HFF-Myc (cell line): ENCODE data around the gene MBNL2.
A peak's percentile ranks its signal among the peaks of the same experiment; 100 is the strongest.

ENCODE experiments used
- DNase-seq: peaks from one replicate; pipeline ENCODE4 v3.0.0-alpha.2; 2011; ENCODE audit warnings: low read depth; ENCODE audit errors: extremely low read depth
- H3K4me3 ChIP-seq: replicated peaks from 2 replicates; pipeline ENCODE4 v1.5.1; 2011; ENCODE audit warnings: low read depth, mild to moderate bottlenecking, control low read depth, low read length
- TF ChIP-seq, protein P1 (sequence below): IDR thresholded peaks from 2 replicates; pipeline ENCODE4 v1.5.1; 2012; ENCODE audit warnings: mild to moderate bottlenecking, low read depth, low read length, control low read depth; ENCODE audit errors: missing control alignments

Gene MBNL2

DNA sequence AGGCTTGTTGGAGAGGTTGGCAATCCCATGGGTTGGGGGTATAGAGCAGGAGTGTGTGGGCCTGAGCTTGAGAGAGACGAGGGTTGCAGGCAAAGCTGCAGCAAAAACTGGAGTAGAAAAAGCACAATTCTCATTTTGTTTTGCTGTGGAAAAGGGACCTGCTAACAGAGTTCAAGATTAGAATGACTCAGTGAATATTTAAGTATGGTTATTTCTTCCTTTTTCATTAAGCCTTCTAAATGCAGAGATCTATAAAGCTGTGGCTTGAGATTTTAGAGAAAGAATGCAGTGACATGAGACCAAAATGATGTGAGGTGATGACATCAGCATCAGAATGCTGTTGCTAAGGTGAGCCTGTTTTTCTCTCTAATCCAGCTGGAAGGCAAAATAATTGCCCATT is 10.8 kb upstream of the MBNL2 start:
- no peak overlapping the region for H3K4me3 ChIP-seq
- TF ChIP-seq, protein P1, sequence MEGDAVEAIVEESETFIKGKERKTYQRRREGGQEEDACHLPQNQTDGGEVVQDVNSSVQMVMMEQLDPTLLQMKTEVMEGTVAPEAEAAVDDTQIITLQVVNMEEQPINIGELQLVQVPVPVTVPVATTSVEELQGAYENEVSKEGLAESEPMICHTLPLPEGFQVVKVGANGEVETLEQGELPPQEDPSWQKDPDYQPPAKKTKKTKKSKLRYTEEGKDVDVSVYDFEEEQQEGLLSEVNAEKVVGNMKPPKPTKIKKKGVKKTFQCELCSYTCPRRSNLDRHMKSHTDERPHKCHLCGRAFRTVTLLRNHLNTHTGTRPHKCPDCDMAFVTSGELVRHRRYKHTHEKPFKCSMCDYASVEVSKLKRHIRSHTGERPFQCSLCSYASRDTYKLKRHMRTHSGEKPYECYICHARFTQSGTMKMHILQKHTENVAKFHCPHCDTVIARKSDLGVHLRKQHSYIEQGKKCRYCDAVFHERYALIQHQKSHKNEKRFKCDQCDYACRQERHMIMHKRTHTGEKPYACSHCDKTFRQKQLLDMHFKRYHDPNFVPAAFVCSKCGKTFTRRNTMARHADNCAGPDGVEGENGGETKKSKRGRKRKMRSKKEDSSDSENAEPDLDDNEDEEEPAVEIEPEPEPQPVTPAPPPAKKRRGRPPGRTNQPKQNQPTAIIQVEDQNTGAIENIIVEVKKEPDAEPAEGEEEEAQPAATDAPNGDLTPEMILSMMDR: no peak
- DNase-seq: no peak

DNA sequence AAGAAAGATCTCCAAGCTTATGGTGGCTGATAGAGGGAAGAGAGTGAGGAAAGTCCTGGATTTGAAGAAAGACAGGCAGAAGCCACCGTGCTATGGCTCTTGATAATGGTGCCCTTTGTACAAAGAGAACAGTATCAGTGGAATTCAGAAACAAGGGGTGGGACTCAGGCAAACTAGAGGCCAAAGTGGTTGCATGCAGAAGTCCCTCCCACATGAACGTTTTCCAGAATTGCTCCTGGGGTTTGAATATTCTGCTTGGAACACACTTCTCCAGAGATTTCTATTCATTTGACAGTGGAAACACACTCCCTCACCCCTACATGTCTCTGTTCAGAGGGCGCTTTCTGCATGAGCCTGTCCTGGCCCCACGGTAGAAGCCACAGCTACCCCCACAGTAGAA is 10.1 kb upstream of the MBNL2 start:
- no peak for DNase-seq

DNA sequence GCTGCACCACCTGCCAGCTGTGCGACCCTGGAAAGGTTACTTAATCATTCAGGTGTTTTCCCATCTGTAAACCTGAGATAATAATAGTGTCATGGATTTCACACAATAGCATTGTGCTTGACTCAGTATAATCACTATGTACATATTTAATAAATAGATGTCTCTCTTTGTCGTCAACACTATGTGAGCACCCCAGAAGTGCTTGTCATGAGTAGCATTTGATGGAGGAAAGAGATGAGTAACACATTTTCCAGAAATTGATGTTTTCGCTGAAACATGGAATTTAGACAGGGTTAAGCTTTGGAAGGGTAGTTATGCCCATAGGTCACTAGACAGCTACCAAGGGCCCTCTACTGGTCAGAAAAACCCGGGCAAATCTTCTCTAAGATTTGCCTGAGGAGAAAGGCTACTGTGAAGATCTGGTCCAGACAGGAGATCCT is 9.5 kb upstream of the MBNL2 start:
- TF ChIP-seq, protein P1: peak; percentile 72
- no peak overlapping the region for H3K4me3 ChIP-seq
- no peak for DNase-seq

More for the DNA sequence above, 10.1 kb upstream of the MBNL2 start:
- no peak overlapping the region for H3K4me3 ChIP-seq
- TF ChIP-seq, protein P1: no peak

DNA sequence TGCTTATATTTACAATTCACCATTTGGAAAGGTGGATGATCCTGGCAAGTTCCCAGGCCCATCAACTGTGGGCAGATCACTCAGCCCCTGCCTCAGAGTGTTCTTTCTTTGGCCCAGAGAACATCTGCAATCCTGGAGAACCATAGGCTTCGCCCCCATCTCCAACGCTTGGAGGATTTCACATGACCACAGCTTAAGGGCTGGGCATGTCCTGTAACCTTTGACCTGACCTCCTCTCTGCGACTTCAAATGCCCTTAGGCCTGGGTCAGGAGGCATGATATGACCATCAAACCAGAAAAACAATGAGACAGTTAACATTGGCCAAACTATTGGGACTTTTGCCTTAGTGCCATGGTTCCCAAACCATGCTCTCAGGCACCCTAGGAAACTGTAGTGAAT is 7.2 kb upstream of the MBNL2 start:
- no peak overlapping the region for H3K4me3 ChIP-seq
- no peak for DNase-seq
- TF ChIP-seq, protein P1: no peak

DNA sequence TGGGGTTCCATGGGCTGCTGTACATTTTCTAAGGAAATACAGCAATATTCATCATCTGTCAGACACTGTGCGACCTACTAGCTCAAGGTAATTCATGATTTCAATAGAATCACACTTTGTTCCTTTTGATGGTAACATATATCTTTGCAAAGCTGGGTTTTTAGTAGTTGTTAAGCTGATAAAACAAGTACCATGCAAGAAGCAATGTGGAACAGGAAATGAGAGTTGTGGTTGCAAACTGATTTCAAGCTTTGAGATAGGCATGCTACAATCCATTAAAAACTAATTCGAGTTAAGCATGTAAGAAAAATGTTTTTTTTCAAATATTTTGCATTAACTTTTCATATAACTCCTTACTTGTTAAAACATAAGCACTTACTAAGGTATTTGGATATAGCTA is 6.8 kb upstream of the MBNL2 start:
- TF ChIP-seq, protein P1: no peak
- H3K4me3 ChIP-seq: no peak overlapping the region
- DNase-seq: no peak

DNA sequence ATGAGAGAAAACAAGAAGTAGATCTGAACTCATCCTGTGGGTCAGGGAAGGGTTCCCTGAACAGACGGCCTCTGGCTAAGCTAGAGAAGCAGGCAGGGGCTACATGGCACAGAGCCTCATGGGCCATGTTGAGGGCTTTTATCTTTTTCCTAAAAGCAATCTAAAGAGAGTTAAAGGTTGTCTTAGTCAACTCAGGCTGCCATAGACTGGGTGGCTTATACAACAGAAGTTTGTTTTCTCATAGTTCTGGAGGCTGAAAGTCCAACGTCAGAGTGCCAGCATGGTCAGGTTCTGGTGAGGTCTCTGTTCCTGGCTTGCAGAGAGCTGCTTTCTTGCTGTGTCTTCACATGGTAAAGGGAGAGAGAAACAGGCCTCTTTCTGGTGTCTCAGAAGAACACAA is 2.9 kb upstream of the MBNL2 start:
- H3K4me3 ChIP-seq: no peak overlapping the region
- DNase-seq: no peak
- TF ChIP-seq, protein P1: no peak
